T-helper 1 cell treated with Interleukin-12 subunit alpha and Interleukin-12 subunit beta and Interleukin-4 antibody, amounts not matched to agents 30 ng/mL and 1 ng/mL, for 36 hours (primary cell): Measurements from ENCODE around the gene WNT3. TPM values are rescaled to one million over a fixed set of nuclear protein-coding genes. Genes with fewer than 3 reads are reported as not detected.

Experiments used
- intact Hi-C: fragments of 100-400 bp; cut with micrococcal nuclease; formaldehyde crosslinking; loops from one replicate; pipeline ENCODE4 v1.15.1; 2024
- total RNA-seq: library from RNA; stranded (reverse); gene quantifications from 2 replicates; pipeline ENCODE4 v1.2.3, GENCODE V29; 2022

The WNT3 gene
- total RNA-seq: not detected in 2 replicates

GRCh38 chr17:46818316-46818928 lies at the start of gene WNT3:
TSS of gene WNT3 (minus strand) at chr17:46818692. CDS start at chr17:46818597, 95 bp downstream.
- intact Hi-C loops: no loop called here

- intact Hi-C loops: loop anchor here (10.0 kb wide), 1 partner anchor 82 kb away; no protein-coding TSS in a partner anchor
Measured at GRCh38 chr17:46866747-46867146, 48.3 kb upstream of the WNT3 start.

- intact Hi-C loops: loop anchor here (10.0 kb wide), 1 partner anchor 82 kb away; no protein-coding TSS in a partner anchor
Measured at GRCh38 chr17:46866325-46866724, 47.8 kb upstream of the WNT3 start.

- intact Hi-C loops: loop anchor here (10.0 kb wide), 1 partner anchor 80 kb away; no protein-coding TSS in a partner anchor
Measured at GRCh38 chr17:46865100-46865499, 46.6 kb upstream of the WNT3 start.

- intact Hi-C loops: loop anchor here (10.0 kb wide), 1 partner anchor 79 kb away; no protein-coding TSS in a partner anchor
Measured at GRCh38 chr17:46863383-46864121, 45.1 kb upstream of the WNT3 start.

GRCh38 chr17:46862949-46863348 lies 44.5 kb upstream of the WNT3 start:
- intact Hi-C loops: loop anchor here (10.0 kb wide), 1 partner anchor 78 kb away; no protein-coding TSS in a partner anchor

- intact Hi-C loops: loop anchor here (10.0 kb wide), 1 partner anchor 75 kb away; no protein-coding TSS in a partner anchor
Measured at GRCh38 chr17:46859996-46860395, 41.5 kb upstream of the WNT3 start.

- intact Hi-C loops: no loop called here
Measured at GRCh38 chr17:46857600-46857999, 39.1 kb upstream of the WNT3 start.

- intact Hi-C loops: no loop called here
Measured at GRCh38 chr17:46854948-46855347, 36.5 kb upstream of the WNT3 start.

GRCh38 chr17:46854515-46854914 lies 36.0 kb upstream of the WNT3 start:
- intact Hi-C loops: no loop called here

- intact Hi-C loops: no loop called here
Measured at GRCh38 chr17:46853896-46854444, 35.5 kb upstream of the WNT3 start.

- intact Hi-C loops: no loop called here
Measured at GRCh38 chr17:46851029-46851741, 32.7 kb upstream of the WNT3 start, which contains the start of gene WNT9B. TSS of gene WNT9B (plus strand) at chr17:46851583. CDS start at chr17:46851639, 56 bp downstream.

GRCh38 chr17:46850688-46851028 lies 32.2 kb upstream of the WNT3 start:
- intact Hi-C loops: no loop called here

GRCh38 chr17:46848534-46848933 lies 30.0 kb upstream of the WNT3 start:
- intact Hi-C loops: no loop called here

GRCh38 chr17:46847204-46848191 lies 29.0 kb upstream of the WNT3 start:
- intact Hi-C loops: no loop called here

- intact Hi-C loops: loop anchor here (5.0 kb wide), 2 partner anchors 79 to 159 kb away; partner anchors contain the start of gene GOSR2
Measured at GRCh38 chr17:46842835-46843234, 24.3 kb upstream of the WNT3 start.

- intact Hi-C loops: loop anchor here (1.0 to 5.0 kb wide), 3 partner anchors 81 to 161 kb away; partner anchors contain the start of gene GOSR2
Measured at GRCh38 chr17:46841561-46842379, 23.3 kb upstream of the WNT3 start.

- intact Hi-C loops: loop anchor here (5.0 kb wide), 2 partner anchors 82 to 162 kb away; partner anchors contain the start of gene GOSR2
Measured at GRCh38 chr17:46840596-46840995, 22.1 kb upstream of the WNT3 start.

GRCh38 chr17:46839211-46839610 lies 20.7 kb upstream of the WNT3 start:
- intact Hi-C loops: loop anchor here (10.0 kb wide), 1 partner anchor 64 kb away; no protein-coding TSS in a partner anchor
